ENCODE measurements around the gene SLC8A1.

SLC8A1 gene

DNA sequence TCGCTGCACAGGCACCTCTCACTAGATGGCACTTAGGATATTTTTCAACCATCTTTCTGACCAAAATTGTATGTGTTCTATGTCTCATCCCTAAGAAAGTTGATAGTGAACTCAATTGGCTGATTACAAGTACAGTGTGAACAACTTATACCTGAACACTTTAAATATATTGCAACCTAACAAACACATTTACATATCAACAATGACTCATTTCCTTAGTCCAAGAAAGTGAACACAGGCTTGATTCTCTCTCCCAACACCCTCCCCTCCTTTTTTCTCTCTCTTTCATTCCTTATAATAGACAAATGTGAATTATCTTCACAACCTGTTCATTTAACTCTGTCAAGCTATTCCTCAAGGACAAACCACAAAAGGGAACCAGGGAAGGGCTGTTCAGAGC lies 192.0 kb downstream of the SLC8A1 start:
- H3K9me3 Mint-ChIP-seq, result no peaks in the 10 kb centered on the region
- DNase-seq (ENCODE audit: low spot score in 2 of 2), result no peak
- H3K36me3 Mint-ChIP-seq (ENCODE audit: insufficient read depth), result no peaks in the 10 kb centered on the region
- no peak overlapping the region for H3K4me3 Mint-ChIP-seq
- H3K4me1 Mint-ChIP-seq, result no peaks in the 10 kb centered on the region
- ATAC-seq (replicated peaks; ENCODE audit: extremely low read depth, poor library complexity, severe bottlenecking), result no peak
- H3K27me3 Mint-ChIP-seq, result no peaks in the 10 kb centered on the region
- H3K27ac Mint-ChIP-seq (ENCODE audit: low read depth), result no peak overlapping the region

GRCh38 chr2:40258135-40258457 lies 193.8 kb downstream of the SLC8A1 start:
- no peaks in the 10 kb centered on the region for H3K27me3 Mint-ChIP-seq
- ATAC-seq (replicated peaks; ENCODE audit: extremely low read depth, poor library complexity, severe bottlenecking) (no peak), DNase-seq (ENCODE audit: low spot score in 2 of 2) (no peak)
- H3K9me3 Mint-ChIP-seq, result no peaks in the 10 kb centered on the region
- no peaks in the 10 kb centered on the region for H3K4me1 Mint-ChIP-seq
- no peak overlapping the region for H3K4me3 Mint-ChIP-seq
- no peak overlapping the region for H3K27ac Mint-ChIP-seq (ENCODE audit: low read depth)
- no peaks in the 10 kb centered on the region for H3K36me3 Mint-ChIP-seq (ENCODE audit: insufficient read depth)

DNA sequence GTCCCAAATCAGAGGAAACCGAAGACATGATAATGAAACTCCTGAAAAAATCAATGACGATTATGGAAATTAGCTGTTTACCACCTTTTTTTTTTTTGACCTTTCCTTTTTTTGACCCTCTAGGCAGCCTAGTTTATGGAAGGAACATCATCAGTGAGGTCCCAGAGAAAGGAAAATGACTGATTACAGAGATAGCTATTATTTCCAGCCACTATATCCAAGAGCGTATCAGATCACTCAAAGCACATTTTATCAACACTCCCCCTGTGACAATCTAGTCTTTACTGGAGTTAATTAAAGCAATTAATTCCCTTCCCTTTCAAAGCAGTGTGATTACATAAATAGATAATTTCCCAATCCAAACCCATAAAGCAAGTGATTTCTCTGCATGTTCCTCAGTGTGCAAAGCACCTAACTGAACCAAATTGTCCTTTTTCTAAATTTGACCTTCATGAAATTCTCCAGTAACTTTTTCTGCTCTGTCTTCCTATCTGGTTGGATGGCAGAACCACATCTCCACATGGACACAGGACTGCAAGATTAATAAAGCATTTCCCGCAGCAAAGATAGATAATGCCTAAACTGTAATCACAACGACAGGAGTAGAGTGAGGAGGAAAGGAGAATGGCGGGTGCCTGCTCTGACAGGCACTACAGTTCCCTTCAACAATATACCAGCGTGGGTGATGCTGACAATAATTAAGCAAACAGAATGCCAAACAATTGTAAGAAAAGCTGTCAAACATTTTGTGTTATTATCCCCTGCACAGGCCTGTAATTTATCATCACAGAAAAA lies 194.4 kb downstream of the SLC8A1 start:
- ATAC-seq (replicated peaks; ENCODE audit: extremely low read depth, poor library complexity, severe bottlenecking) (no peak), DNase-seq (ENCODE audit: low spot score in 2 of 2) (no peak)
- Mint-ChIP-seq H3K4me1 (no peaks in the 10 kb centered on the region), H3K36me3 (ENCODE audit: insufficient read depth) (no peaks in the 10 kb centered on the region), H3K27me3 (no peaks in the 10 kb centered on the region), H3K4me3 (no peak overlapping the region), H3K27ac (ENCODE audit: low read depth) (no peak overlapping the region), H3K9me3 (no peaks in the 10 kb centered on the region)

GRCh38 chr2:40256649-40257048 lies 195.2 kb downstream of the SLC8A1 start:
- H3K4me1 Mint-ChIP-seq, result no peaks in the 10 kb centered on the region
- no peak for DNase-seq (ENCODE audit: low spot score in 2 of 2)
- H3K4me3 Mint-ChIP-seq, result no peak overlapping the region
- no peaks in the 10 kb centered on the region for H3K9me3 Mint-ChIP-seq
- ATAC-seq (replicated peaks; ENCODE audit: extremely low read depth, poor library complexity, severe bottlenecking), result no peak
- H3K27ac Mint-ChIP-seq (ENCODE audit: low read depth), result no peak overlapping the region
- no peaks in the 10 kb centered on the region for H3K27me3 Mint-ChIP-seq
- H3K36me3 Mint-ChIP-seq (ENCODE audit: insufficient read depth), result no peaks in the 10 kb centered on the region

- Mint-ChIP-seq H3K27ac (ENCODE audit: low read depth) (no peak overlapping the region), H3K4me1 (no peaks in the 10 kb centered on the region), H3K36me3 (ENCODE audit: insufficient read depth) (no peaks in the 10 kb centered on the region), H3K9me3 (no peaks in the 10 kb centered on the region), H3K4me3 (no peak overlapping the region), H3K27me3 (no peaks in the 10 kb centered on the region)
- DNase-seq (ENCODE audit: low spot score in 2 of 2) (no peak), ATAC-seq (replicated peaks; ENCODE audit: extremely low read depth, poor library complexity, severe bottlenecking) (no peak)
Measured at GRCh38 chr2:40256008-40256407, 195.9 kb downstream of the SLC8A1 start.

DNA sequence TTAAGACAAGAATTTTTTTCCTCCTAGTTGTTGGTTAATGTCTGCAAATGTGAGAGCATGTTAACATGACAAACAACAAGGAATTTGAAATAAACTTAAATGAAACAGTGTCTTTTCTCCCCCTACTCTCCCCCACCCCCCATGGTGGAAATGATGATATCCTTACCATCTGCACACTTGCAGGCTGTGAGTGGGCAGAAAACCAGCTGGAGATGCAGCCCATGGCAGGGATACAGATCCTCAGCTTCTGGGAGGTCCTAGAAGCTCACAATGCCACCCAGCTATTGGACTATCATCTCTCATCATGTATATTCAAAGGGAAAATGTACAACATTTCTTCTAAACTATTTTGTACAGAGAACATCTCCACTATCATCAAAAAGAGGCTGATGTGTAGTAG lies 196.8 kb downstream of the SLC8A1 start:
- no peaks in the 10 kb centered on the region for H3K4me1 Mint-ChIP-seq
- H3K27me3 Mint-ChIP-seq, result no peaks in the 10 kb centered on the region
- ATAC-seq (replicated peaks; ENCODE audit: extremely low read depth, poor library complexity, severe bottlenecking), result no peak
- no peak overlapping the region for H3K27ac Mint-ChIP-seq (ENCODE audit: low read depth)
- H3K4me3 Mint-ChIP-seq, result no peak overlapping the region
- DNase-seq (ENCODE audit: low spot score in 2 of 2), result no peak
- H3K36me3 Mint-ChIP-seq (ENCODE audit: insufficient read depth), result no peaks in the 10 kb centered on the region
- H3K9me3 Mint-ChIP-seq, result no peaks in the 10 kb centered on the region

DNA sequence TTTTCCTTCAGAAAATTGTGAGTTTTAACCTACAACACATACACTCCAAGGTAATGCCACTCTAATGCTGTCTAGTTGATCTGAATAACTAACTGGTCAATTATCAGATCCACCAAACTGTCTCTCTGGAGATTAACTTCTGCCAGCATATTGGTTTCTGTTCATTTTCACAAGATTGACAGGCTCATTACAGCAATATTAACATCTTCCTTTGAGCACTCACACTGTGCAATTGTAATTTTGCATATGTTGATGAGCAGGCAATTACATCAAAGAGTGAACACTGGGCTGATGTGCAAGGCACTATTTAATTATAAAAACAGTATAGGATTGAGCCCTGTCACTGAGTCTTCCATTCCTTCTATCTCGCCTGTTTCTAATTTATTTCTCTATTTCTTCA lies 197.3 kb downstream of the SLC8A1 start:
- DNase-seq (ENCODE audit: low spot score in 2 of 2), result no peak
- no peaks in the 10 kb centered on the region for H3K9me3 Mint-ChIP-seq
- no peaks in the 10 kb centered on the region for H3K27me3 Mint-ChIP-seq
- H3K4me1 Mint-ChIP-seq, result no peaks in the 10 kb centered on the region
- H3K36me3 Mint-ChIP-seq (ENCODE audit: insufficient read depth), result no peaks in the 10 kb centered on the region
- H3K27ac Mint-ChIP-seq (ENCODE audit: low read depth), result no peak overlapping the region
- no peak overlapping the region for H3K4me3 Mint-ChIP-seq
- no peak for ATAC-seq (replicated peaks; ENCODE audit: extremely low read depth, poor library complexity, severe bottlenecking)

DNA sequence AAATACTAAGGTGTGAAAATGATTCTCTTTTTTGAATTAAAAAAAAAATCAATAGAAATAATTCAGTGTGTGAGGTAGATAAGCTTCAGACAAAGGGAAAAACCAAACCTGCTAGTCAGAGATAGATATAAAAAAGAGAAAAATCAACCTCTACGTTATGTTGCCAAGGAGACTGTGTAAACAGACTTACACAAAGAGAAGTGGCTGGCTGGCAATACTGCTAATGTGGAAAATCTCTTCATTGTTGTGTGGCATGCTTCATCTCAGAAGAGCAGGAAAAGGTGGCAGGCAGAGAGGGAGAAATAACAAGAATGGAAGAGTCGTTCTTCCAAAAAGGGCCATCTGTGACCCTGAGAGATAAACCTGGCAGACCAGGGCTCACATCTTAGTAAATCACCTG lies 200.8 kb downstream of the SLC8A1 start:
- H3K36me3 Mint-ChIP-seq (ENCODE audit: insufficient read depth), result no peaks in the 10 kb centered on the region
- no peaks in the 10 kb centered on the region for H3K4me1 Mint-ChIP-seq
- H3K9me3 Mint-ChIP-seq, result no peaks in the 10 kb centered on the region
- no peak overlapping the region for H3K27ac Mint-ChIP-seq (ENCODE audit: low read depth)
- H3K4me3 Mint-ChIP-seq, result no peak overlapping the region
- ATAC-seq (replicated peaks; ENCODE audit: extremely low read depth, poor library complexity, severe bottlenecking) (no peak), DNase-seq (ENCODE audit: low spot score in 2 of 2) (no peak)
- H3K27me3 Mint-ChIP-seq, result no peaks in the 10 kb centered on the region

GRCh38 chr2:40249577-40249976 lies 202.3 kb downstream of the SLC8A1 start:
- Mint-ChIP-seq H3K4me1 (no peaks in the 10 kb centered on the region), H3K27me3 (no peaks in the 10 kb centered on the region), H3K9me3 (no peaks in the 10 kb centered on the region), H3K36me3 (ENCODE audit: insufficient read depth) (no peaks in the 10 kb centered on the region), H3K4me3 (no peak overlapping the region), H3K27ac (ENCODE audit: low read depth) (no peak overlapping the region)
- ATAC-seq (replicated peaks; ENCODE audit: extremely low read depth, poor library complexity, severe bottlenecking) (no peak), DNase-seq (ENCODE audit: low spot score in 2 of 2) (no peak)

DNA sequence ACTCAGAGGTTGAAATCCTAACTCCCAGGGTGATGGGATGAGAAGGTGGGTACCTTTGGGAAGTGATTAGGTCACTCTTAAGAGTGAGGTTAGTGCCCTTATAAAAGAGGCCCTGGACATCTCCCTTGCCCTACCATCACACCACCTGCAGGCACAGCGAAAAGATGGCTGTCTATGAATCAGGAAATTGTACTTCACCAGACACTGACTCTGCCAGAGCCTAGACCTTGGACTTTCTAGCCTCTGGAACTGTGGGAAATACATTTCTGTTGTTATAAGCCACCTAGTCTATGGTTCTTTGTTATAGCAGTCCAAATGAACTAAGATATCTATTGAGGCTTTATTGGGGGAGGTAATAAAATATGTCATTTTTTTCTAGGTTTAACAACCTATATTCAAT lies 203.6 kb downstream of the SLC8A1 start:
- no peaks in the 10 kb centered on the region for H3K9me3 Mint-ChIP-seq
- no peaks in the 10 kb centered on the region for H3K27me3 Mint-ChIP-seq
- no peak overlapping the region for H3K27ac Mint-ChIP-seq (ENCODE audit: low read depth)
- H3K36me3 Mint-ChIP-seq (ENCODE audit: insufficient read depth), result no peaks in the 10 kb centered on the region
- DNase-seq (ENCODE audit: low spot score in 2 of 2) (no peak), ATAC-seq (replicated peaks; ENCODE audit: extremely low read depth, poor library complexity, severe bottlenecking) (no peak)
- H3K4me1 Mint-ChIP-seq, result no peaks in the 10 kb centered on the region
- no peak overlapping the region for H3K4me3 Mint-ChIP-seq

DNA sequence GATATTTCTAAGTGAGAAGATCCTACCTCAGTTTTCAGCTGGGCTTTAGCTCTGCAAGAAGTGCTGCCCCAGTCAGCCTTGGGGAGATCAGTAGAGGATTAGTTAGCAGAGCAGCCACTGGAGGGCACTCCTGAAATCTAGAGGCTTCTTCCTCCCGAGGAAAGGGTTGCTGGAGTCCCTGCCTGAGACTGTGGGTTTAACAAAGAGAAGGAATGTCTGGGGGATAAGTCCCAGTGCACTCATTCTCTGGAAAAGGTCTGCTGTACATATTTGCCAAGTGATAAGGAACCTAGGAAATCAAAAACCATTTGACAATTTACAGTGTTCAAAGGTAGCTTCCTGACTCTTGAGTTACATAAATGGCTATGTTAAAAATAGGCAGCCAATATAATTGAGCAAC lies 207.2 kb downstream of the SLC8A1 start:
- H3K36me3 Mint-ChIP-seq (ENCODE audit: insufficient read depth), result no peaks in the 10 kb centered on the region
- no peak for ATAC-seq (replicated peaks; ENCODE audit: extremely low read depth, poor library complexity, severe bottlenecking)
- no peak for DNase-seq (ENCODE audit: low spot score in 2 of 2)
- H3K4me1 Mint-ChIP-seq, result no peaks in the 10 kb centered on the region
- H3K4me3 Mint-ChIP-seq, result no peak overlapping the region
- peaks cover 9% of the 10 kb centered on the region for H3K9me3 Mint-ChIP-seq
- H3K27ac Mint-ChIP-seq (ENCODE audit: low read depth), result no peak overlapping the region
- no peaks in the 10 kb centered on the region for H3K27me3 Mint-ChIP-seq

DNA sequence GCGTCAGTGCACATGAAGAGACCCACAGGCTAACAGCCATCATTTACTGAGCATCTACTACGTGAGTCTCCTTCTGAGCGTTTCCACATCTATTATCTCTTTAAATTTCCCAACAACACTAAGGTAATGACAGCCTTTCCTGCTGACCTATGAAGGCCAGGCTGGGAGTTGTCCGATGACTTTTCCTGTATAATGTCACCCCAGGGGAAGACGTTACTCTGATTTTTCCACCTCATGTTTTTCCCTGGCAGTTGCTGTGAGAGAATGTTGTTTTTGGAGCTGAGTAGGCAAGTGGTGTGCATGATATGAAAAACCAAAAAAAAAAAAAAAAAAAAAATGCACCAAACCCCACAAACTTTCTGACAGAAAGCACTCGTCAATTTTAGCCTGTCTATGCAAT lies 207.6 kb downstream of the SLC8A1 start:
- ATAC-seq (replicated peaks; ENCODE audit: extremely low read depth, poor library complexity, severe bottlenecking), result no peak
- no peak overlapping the region for H3K27ac Mint-ChIP-seq (ENCODE audit: low read depth)
- no peaks in the 10 kb centered on the region for H3K4me1 Mint-ChIP-seq

GRCh38 chr2:40243581-40244187 lies 208.2 kb downstream of the SLC8A1 start:
- Mint-ChIP-seq H3K4me3 (no peak overlapping the region), H3K27me3 (no peaks in the 10 kb centered on the region), H3K4me1 (no peaks in the 10 kb centered on the region), H3K36me3 (ENCODE audit: insufficient read depth) (no peaks in the 10 kb centered on the region), H3K9me3 (peaks cover 9% of the 10 kb centered on the region), H3K27ac (ENCODE audit: low read depth) (no peak overlapping the region)
- DNase-seq (ENCODE audit: low spot score in 2 of 2) (no peak), ATAC-seq (replicated peaks; ENCODE audit: extremely low read depth, poor library complexity, severe bottlenecking) (no peak)

More for the DNA sequence above, 207.6 kb downstream of the SLC8A1 start:
- Mint-ChIP-seq H3K36me3 (ENCODE audit: insufficient read depth) (no peaks in the 10 kb centered on the region), H3K9me3 (peaks cover 9% of the 10 kb centered on the region), H3K27me3 (no peaks in the 10 kb centered on the region), H3K4me3 (no peak overlapping the region)
- DNase-seq (ENCODE audit: low spot score in 2 of 2), result no peak
